ENCODE measurements around the gene RASAL2. TPM values are rescaled to one million over a fixed set of nuclear protein-coding genes. Genes with fewer than 3 reads are reported as not detected.

The RASAL2 gene
- total and polyA plus RNA-seq, 9 of the 15 experiments (the other 6 are each of a cell fraction or from before 2014, with no cell fraction given), result 0.13 to 1.0 (median 0.62) TPM

- TF ChIP-seq CTCF (IDR thresholded peaks at IDR 0.05 in 2 of 3, conservative IDR thresholded peaks at IDR 0.05 in 1 of 3; ENCODE audit: insufficient read depth in 2 of 3, low read depth in 1 of 3, low read length in 3 of 3) (no peak), KDM2B (CRISPR knock-in tag; IDR thresholded peaks at IDR 0.05) (no peak), MECOM (CRISPR knock-in tag; IDR thresholded peaks at IDR 0.05) (no peak), NCOA2 (IDR thresholded peaks at IDR 0.05; ENCODE audit: partially characterized antibody in 2 of 2) (no peak), RBM17 (IDR thresholded peaks at IDR 0.05; ENCODE audit: borderline replicate concordance, low read depth, low read length) (no peak), ZNF436 (CRISPR knock-in tag; IDR thresholded peaks at IDR 0.05) (no peak), ZNF23 (CRISPR knock-in tag; IDR thresholded peaks at IDR 0.05) (no peak), MEF2D (tag; conservative IDR thresholded peaks at IDR 0.05; ENCODE audit: low read depth) (no peak), CREBBP (IDR thresholded peaks at IDR 0.05; ENCODE audit: low read depth, low read length) (no peak), ETV6 (IDR thresholded peaks at IDR 0.05; ENCODE audit: borderline replicate concordance in 1 of 2, low read depth in 2 of 2, low read length in 1 of 2) (no peak), ETV6 (CRISPR knock-in tag; IDR thresholded peaks at IDR 0.05; ENCODE audit: borderline replicate concordance) (no peak), ZNF347 (CRISPR knock-in tag; IDR thresholded peaks at IDR 0.05; ENCODE audit: low read depth) (no peak), NFIX (CRISPR knock-in tag; IDR thresholded peaks at IDR 0.05; ENCODE audit: low read depth) (no peak), ZNF311 (CRISPR knock-in tag; IDR thresholded peaks at IDR 0.05) (no peak), CSDE1 (IDR thresholded peaks at IDR 0.05) (no peak), ZNF384 (IDR thresholded peaks at IDR 0.05; ENCODE audit: low read depth, low read length) (no peak), MCM3 (IDR thresholded peaks at IDR 0.05) (no peak)
- TF ChIP-seq, protein P1, sequence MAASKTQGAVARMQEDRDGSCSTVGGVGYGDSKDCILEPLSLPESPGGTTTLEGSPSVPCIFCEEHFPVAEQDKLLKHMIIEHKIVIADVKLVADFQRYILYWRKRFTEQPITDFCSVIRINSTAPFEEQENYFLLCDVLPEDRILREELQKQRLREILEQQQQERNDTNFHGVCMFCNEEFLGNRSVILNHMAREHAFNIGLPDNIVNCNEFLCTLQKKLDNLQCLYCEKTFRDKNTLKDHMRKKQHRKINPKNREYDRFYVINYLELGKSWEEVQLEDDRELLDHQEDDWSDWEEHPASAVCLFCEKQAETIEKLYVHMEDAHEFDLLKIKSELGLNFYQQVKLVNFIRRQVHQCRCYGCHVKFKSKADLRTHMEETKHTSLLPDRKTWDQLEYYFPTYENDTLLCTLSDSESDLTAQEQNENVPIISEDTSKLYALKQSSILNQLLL (CRISPR knock-in tag; IDR thresholded peaks at IDR 0.05; ENCODE audit: borderline replicate concordance), result no peak
- TF ChIP-seq, protein P2, sequence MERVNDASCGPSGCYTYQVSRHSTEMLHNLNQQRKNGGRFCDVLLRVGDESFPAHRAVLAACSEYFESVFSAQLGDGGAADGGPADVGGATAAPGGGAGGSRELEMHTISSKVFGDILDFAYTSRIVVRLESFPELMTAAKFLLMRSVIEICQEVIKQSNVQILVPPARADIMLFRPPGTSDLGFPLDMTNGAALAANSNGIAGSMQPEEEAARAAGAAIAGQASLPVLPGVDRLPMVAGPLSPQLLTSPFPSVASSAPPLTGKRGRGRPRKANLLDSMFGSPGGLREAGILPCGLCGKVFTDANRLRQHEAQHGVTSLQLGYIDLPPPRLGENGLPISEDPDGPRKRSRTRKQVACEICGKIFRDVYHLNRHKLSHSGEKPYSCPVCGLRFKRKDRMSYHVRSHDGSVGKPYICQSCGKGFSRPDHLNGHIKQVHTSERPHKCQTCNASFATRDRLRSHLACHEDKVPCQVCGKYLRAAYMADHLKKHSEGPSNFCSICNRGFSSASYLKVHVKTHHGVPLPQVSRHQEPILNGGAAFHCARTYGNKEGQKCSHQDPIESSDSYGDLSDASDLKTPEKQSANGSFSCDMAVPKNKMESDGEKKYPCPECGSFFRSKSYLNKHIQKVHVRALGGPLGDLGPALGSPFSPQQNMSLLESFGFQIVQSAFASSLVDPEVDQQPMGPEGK (CRISPR knock-in tag; IDR thresholded peaks at IDR 0.05; ENCODE audit: borderline replicate concordance), result no peak
- ATAC-seq, result no peak
- 0% methylated on average over 1 of the region's 1 CpG for WGBS (ENCODE audit: insufficient coverage, low coverage, missing lambda C conversion rate)
- intact Hi-C loops (cut with micrococcal nuclease) (no loop called here), in situ Hi-C loops (cut with MboI) (no loop called here)
- Histone ChIP-seq H3K9me3 (replicated peaks; ENCODE audit: control insufficient read depth, insufficient read depth, low read depth, low read length) (no peaks in the 10 kb centered on the region; the same call in 1 of the 2 replicates), H3K4me1 (replicated peaks in 1 of 2; ENCODE audit: control insufficient read depth in 2 of 2, insufficient read depth in 2 of 2, low read length in 2 of 2) (no peaks in the 10 kb centered on the region), H3K27ac (ENCODE audit: extremely low read depth, low read depth, low read length) (no peak overlapping the region), H3K79me2 (ENCODE audit: control insufficient read depth, insufficient read depth, low read length) (no peaks in the 10 kb centered on the region), H3K9me1 (ENCODE audit: control insufficient read depth, insufficient read depth, low read length) (no peaks in the 10 kb centered on the region), H3K36me3 (ENCODE audit: control insufficient read depth, insufficient read depth, low read length) (no peaks in the 10 kb centered on the region), H3K4me2 (ENCODE audit: insufficient read depth, low read length) (no peak overlapping the region), H2AFZ (ENCODE audit: low read depth, low read length) (no peak overlapping the region), H3K27me3 (ENCODE audit: control insufficient read depth in 2 of 2, insufficient read depth in 2 of 2, low read length in 2 of 2) (no peaks in the 10 kb centered on the region), H3K4me3 (no peak overlapping the region), H4K20me1 (replicated peaks; ENCODE audit: control insufficient read depth, insufficient read depth, low read length) (no peaks in the 10 kb centered on the region), H3K9ac (ENCODE audit: insufficient read depth in 1 of 2, low read depth in 2 of 2, low read length in 2 of 2) (no peak overlapping the region)
- POLR2A ChIA-PET, result no interaction called here
- CTCF ChIA-PET (ENCODE audit: low intra/inter-chr PET ratio), result no interaction called here
- BruUV-seq (replicated peaks), result no TSS peak
- FAIRE-seq, result no peak
- DNase-seq (ENCODE audit: extremely low read depth in 1 of 4, low spot score in 3 of 4), result no peak
These were observed 80.6 kb downstream of the RASAL2 start for GRCh38 chr1:178174539-178174938.

Data from K562 (cell line).